Caco-2 (cell line): ENCODE data around the gene SYT1. TPM values are rescaled to one million over a fixed set of nuclear protein-coding genes. Genes with fewer than 3 reads are reported as not detected.
"Not testable (repeated sequence)": the region's sequence is repeated elsewhere in the genome, so short reads cannot be mapped to it uniquely, and the experiment has no call there.

Experiments
- BruUV-seq: library from RNA; stranded (reverse); fragments of 400-500 nt; replicated peaks from 2 replicates; lab custom pipeline; 2021; lab: Mats Ljungman, UMichigan
- CTCF ChIA-PET: fragments of 300-600 bp; sonication (Branson Sonifier 250); formaldehyde crosslinking; loops from one replicate; lab custom pipeline; 2022; ENCODE audit warnings: antibody characterized with exemption; lab: Charles Lee
- POLR2A ChIA-PET: fragments of 300-600 bp; sonication (Branson Sonifier 250); formaldehyde crosslinking; loops from one replicate; lab custom pipeline; 2022; ENCODE audit warnings: antibody characterized with exemption; lab: Charles Lee
- DNase-seq, 2 experiments: peaks; one replicate each; pipeline versions ENCODE4 v3.0.0 to v3.0.0-alpha.2; 2020 to 2022
- H3K27me3 ChIP-seq: replicated peaks from 2 replicates; pipeline ENCODE4 v1.6.0; 2011; ENCODE audit warnings: low read length; ENCODE audit not compliant: control insufficient read depth, insufficient read depth
- H3K36me3 ChIP-seq: 2 replicates; pipeline ENCODE4 v1.5.1; 2011; ENCODE audit warnings: low read length; ENCODE audit not compliant: control insufficient read depth, insufficient read depth
- H3K4me1 ChIP-seq: fragments of 250-450 bp; sonication (Bioruptor Pico); 2 replicates; pipeline ENCODE4 v1.5.1; 2020; ENCODE audit warnings: mild to moderate bottlenecking
- H3K4me3 ChIP-seq: 2 replicates; pipeline ENCODE4 v1.5.1; 2011; ENCODE audit warnings: low read depth, mild to moderate bottlenecking, control low read depth, low read length
- H3K9me3 ChIP-seq: fragments of 250-450 bp; sonication (Bioruptor Pico); 2 replicates; pipeline ENCODE4 v1.5.1; 2020; ENCODE audit warnings: mild to moderate bottlenecking, moderate library complexity
- H3K27ac Mint-ChIP-seq: one replicate; pipeline ENCODE4 v1.8.0; 2022; ENCODE audit warnings: mixed read lengths; ENCODE audit not compliant: unreplicated experiment
- H3K27me3 Mint-ChIP-seq: one replicate; pipeline ENCODE4 v1.8.0; 2022; ENCODE audit warnings: mixed read lengths; ENCODE audit not compliant: insufficient read depth, unreplicated experiment
- H3K36me3 Mint-ChIP-seq: one replicate; pipeline ENCODE4 v1.8.0; 2022; ENCODE audit warnings: mild to moderate bottlenecking, mixed read lengths; ENCODE audit not compliant: insufficient read depth, unreplicated experiment
- H3K4me1 Mint-ChIP-seq: one replicate; pipeline ENCODE4 v1.8.0; 2022; ENCODE audit warnings: low read depth, mixed read lengths; ENCODE audit not compliant: unreplicated experiment
- H3K4me3 Mint-ChIP-seq: one replicate; pipeline ENCODE4 v1.8.0; 2022; ENCODE audit warnings: mild to moderate bottlenecking, moderate library complexity, mixed read lengths; ENCODE audit not compliant: unreplicated experiment
- H3K9me3 Mint-ChIP-seq: one replicate; pipeline ENCODE4 v1.8.0; 2022; ENCODE audit warnings: mixed read lengths; ENCODE audit not compliant: unreplicated experiment
- CTCF ChIP-seq, 2 experiments: fragments of 200-600 bp in 1 of 2; IDR thresholded peaks; 1 replicate in 1 of 2; 2 replicates in 1 of 2; pipeline versions ENCODE4 v1.5.1 to v1.8.0; 2011 to 2022; ENCODE audit warnings: antibody characterized with exemption in 1 of 2, control low read depth in 1 of 2, inconsistent platforms in 1 of 2, low read depth in 1 of 2, low read length in 1 of 2, mild to moderate bottlenecking in 1 of 2, moderate library complexity in 1 of 2; ENCODE audit not compliant: insufficient read depth in 1 of 2, severe bottlenecking in 1 of 2, unreplicated experiment in 1 of 2
- intact Hi-C: fragments of 100-400 bp; cut with micrococcal nuclease; formaldehyde crosslinking; loops from one replicate; pipeline ENCODE4 v1.10.0; 2022; ENCODE audit not compliant: unreplicated experiment
- total RNA-seq: library from RNA; stranded (reverse); gene quantifications from 2 replicates; pipeline ENCODE4 v1.2.3, GENCODE V29; 2022

The SYT1 gene
- total RNA-seq, 1 experiment from 2014 or later, result 0.39 TPM

GRCh38 chr12:78824918-78825317, 39.7 kb upstream of the SYT1 start:
- no peaks in the 10 kb centered on the region for H3K27me3 Mint-ChIP-seq
- no peaks in the 10 kb centered on the region for H3K9me3 ChIP-seq
- POLR2A ChIA-PET, result no interaction called here
- intact Hi-C loops, result no loop called here
- no peak for DNase-seq
- no peaks in the 10 kb centered on the region for H3K27me3 ChIP-seq
- H3K4me1 Mint-ChIP-seq, result no peaks in the 10 kb centered on the region
- TF ChIP-seq CTCF (IDR thresholded peaks at IDR 0.05; ENCODE audit: insufficient read depth in 1 of 2, low read depth in 1 of 2, low read length in 1 of 2, severe bottlenecking in 1 of 2, unreplicated experiment in 1 of 2), result no peak
- H3K4me3 Mint-ChIP-seq, result no peak overlapping the region
- CTCF ChIA-PET, result no interaction called here
- no peaks in the 10 kb centered on the region for H3K36me3 Mint-ChIP-seq
- H3K27ac Mint-ChIP-seq, result no peak overlapping the region
- H3K4me3 ChIP-seq, result no peak overlapping the region
- no peaks in the 10 kb centered on the region for H3K36me3 ChIP-seq
- H3K4me1 ChIP-seq, result no peaks in the 10 kb centered on the region
- no peaks in the 10 kb centered on the region for H3K9me3 Mint-ChIP-seq
- no TSS peak for BruUV-seq

- no peaks in the 10 kb centered on the region for H3K9me3 ChIP-seq
- H3K4me3 ChIP-seq, result no peak overlapping the region
- H3K36me3 ChIP-seq, result no peaks in the 10 kb centered on the region
- DNase-seq, result no peak
- intact Hi-C loops, result no loop called here
- no peak overlapping the region for H3K4me3 Mint-ChIP-seq
- H3K4me1 Mint-ChIP-seq, result no peaks in the 10 kb centered on the region
- POLR2A ChIA-PET, result no interaction called here
- H3K27ac Mint-ChIP-seq, result no peak overlapping the region
- CTCF ChIA-PET, result no interaction called here
- H3K36me3 Mint-ChIP-seq, result no peaks in the 10 kb centered on the region
- no peaks in the 10 kb centered on the region for H3K27me3 ChIP-seq
- H3K9me3 Mint-ChIP-seq, result no peaks in the 10 kb centered on the region
- no peaks in the 10 kb centered on the region for H3K27me3 Mint-ChIP-seq
- no peaks in the 10 kb centered on the region for H3K4me1 ChIP-seq
- BruUV-seq, result no TSS peak
- TF ChIP-seq CTCF (IDR thresholded peaks at IDR 0.05; ENCODE audit: insufficient read depth in 1 of 2, low read depth in 1 of 2, low read length in 1 of 2, severe bottlenecking in 1 of 2, unreplicated experiment in 1 of 2), result no peak
Measured at GRCh38 chr12:78829690-78830089, 34.9 kb upstream of the SYT1 start.

- no peak overlapping the region for H3K4me3 ChIP-seq
- H3K4me1 ChIP-seq, result no peaks in the 10 kb centered on the region
- no peaks in the 10 kb centered on the region for H3K36me3 ChIP-seq
- Mint-ChIP-seq H3K4me1 (no peaks in the 10 kb centered on the region), H3K9me3 (no peaks in the 10 kb centered on the region), H3K36me3 (no peaks in the 10 kb centered on the region), H3K27me3 (no peaks in the 10 kb centered on the region), H3K4me3 (no peak overlapping the region), H3K27ac (no peak overlapping the region)
- no peaks in the 10 kb centered on the region for H3K9me3 ChIP-seq
- DNase-seq, result no peak
- intact Hi-C loops, result no loop called here
- ChIA-PET CTCF (no interaction called here), POLR2A (no interaction called here)
- TF ChIP-seq CTCF (IDR thresholded peaks at IDR 0.05; ENCODE audit: insufficient read depth in 1 of 2, low read depth in 1 of 2, low read length in 1 of 2, severe bottlenecking in 1 of 2, unreplicated experiment in 1 of 2), result no peak
- BruUV-seq, result no TSS peak
- H3K27me3 ChIP-seq, result no peaks in the 10 kb centered on the region
Measured at GRCh38 chr12:78835493-78835892, 29.1 kb upstream of the SYT1 start.

- H3K36me3 Mint-ChIP-seq, intact Hi-C loops, CTCF ChIA-PET, H3K36me3 ChIP-seq, H3K4me3 Mint-ChIP-seq, H3K4me1 Mint-ChIP-seq, H3K9me3 Mint-ChIP-seq, DNase-seq, H3K4me1 ChIP-seq, H3K9me3 ChIP-seq, H3K27me3 ChIP-seq, H3K27me3 Mint-ChIP-seq, POLR2A ChIA-PET, BruUV-seq, H3K27ac Mint-ChIP-seq, H3K4me3 ChIP-seq: not testable (repeated sequence)
Measured at GRCh38 chr12:78840518-78841019, 24.0 kb upstream of the SYT1 start.
